ENCODE data around the gene GRID2. TPM values are rescaled to one million over a fixed set of nuclear protein-coding genes. Genes with fewer than 3 reads are reported as not detected.

GRID2 gene
- polyA plus RNA-seq, 1 experiment = not detected

DNA sequence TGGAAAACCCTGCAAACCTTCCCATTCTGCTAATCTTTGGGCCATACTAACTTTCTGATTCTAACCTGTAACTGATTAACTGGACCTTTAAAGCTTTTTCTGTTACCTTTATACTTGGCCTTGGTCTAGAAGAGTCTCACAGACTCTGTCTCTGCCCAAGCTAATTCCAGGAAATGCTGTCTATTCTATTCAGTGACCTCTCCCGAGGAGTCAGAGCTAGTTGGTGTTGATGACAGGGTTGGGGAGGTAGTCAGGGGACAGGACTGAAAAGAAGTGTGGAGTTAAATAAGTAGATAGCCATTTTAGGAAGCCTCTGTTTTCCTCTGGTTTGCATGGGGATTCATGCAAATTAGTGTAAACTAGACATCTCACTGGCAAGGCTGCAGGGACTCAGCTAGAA is 429.5 kb downstream of the GRID2 start:
- H3K27me3 ChIP-seq (ENCODE audit: control insufficient read depth, insufficient read depth, low read length) = no peaks in the 10 kb centered on the region
- CTCF ChIA-PET = no interaction called here
- POLR2A ChIA-PET = no interaction called here
- TF ChIP-seq CTCF (IDR thresholded peaks at IDR 0.05; ENCODE audit: low read depth, low read length) = no peak
- no peak overlapping the region for H3K27ac ChIP-seq (ENCODE audit: low read depth, low read length)
- no peak overlapping the region for H3K4me3 ChIP-seq (ENCODE audit: low read depth, low read length)
- DNase-seq (ENCODE audit: low read depth, low spot score) = no peak
- H3K9me3 ChIP-seq (ENCODE audit: control insufficient read depth, insufficient read depth, low read length) = no peaks in the 10 kb centered on the region

- no peaks in the 10 kb centered on the region for H3K9me3 ChIP-seq (ENCODE audit: control insufficient read depth, insufficient read depth, low read length)
- no peak overlapping the region for H3K27ac ChIP-seq (ENCODE audit: low read depth, low read length)
- ChIA-PET POLR2A (no interaction called here), CTCF (interaction anchor here (0.6 kb wide), 1 partner anchor 16 kb away, joined by 3 read pairs; no protein-coding TSS in a partner anchor)
- H3K4me3 ChIP-seq (ENCODE audit: low read depth, low read length) = no peak overlapping the region
- TF ChIP-seq CTCF (IDR thresholded peaks at IDR 0.05; ENCODE audit: low read depth, low read length) = no peak
- DNase-seq (ENCODE audit: low read depth, low spot score) = no peak
- H3K27me3 ChIP-seq (ENCODE audit: control insufficient read depth, insufficient read depth, low read length) = no peaks in the 10 kb centered on the region
These were observed 431.4 kb downstream of the GRID2 start for GRCh38 chr4:92735025-92735665.

DNA sequence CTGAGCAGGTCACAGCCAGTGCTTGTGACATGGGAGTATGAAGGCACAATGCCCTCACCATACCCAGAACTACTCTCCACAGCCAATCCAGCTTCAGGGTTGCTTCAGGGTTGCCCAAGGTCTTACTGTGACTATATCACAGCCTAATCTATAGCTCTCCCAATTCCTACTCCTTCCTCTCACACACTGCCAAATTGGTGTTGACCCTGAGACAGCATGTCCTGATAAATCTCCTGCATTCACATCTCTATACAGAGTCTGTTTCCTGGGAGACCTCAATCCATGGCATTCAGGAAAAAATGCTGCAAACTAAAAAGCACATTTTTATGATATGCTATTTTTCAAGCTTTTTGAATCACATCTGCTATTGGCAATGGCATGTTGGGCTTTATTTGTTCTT is 456.7 kb downstream of the GRID2 start:
- no peak for DNase-seq (ENCODE audit: low read depth, low spot score)
- POLR2A ChIA-PET = no interaction called here
- no peaks in the 10 kb centered on the region for H3K27me3 ChIP-seq (ENCODE audit: control insufficient read depth, insufficient read depth, low read length)
- no peaks in the 10 kb centered on the region for H3K9me3 ChIP-seq (ENCODE audit: control insufficient read depth, insufficient read depth, low read length)
- CTCF ChIA-PET = no interaction called here
- no peak overlapping the region for H3K27ac ChIP-seq (ENCODE audit: low read depth, low read length)
- no peak overlapping the region for H3K4me3 ChIP-seq (ENCODE audit: low read depth, low read length)
- TF ChIP-seq CTCF (IDR thresholded peaks at IDR 0.05; ENCODE audit: low read depth, low read length) = no peak

GRCh38 chr4:92776080-92776479 is 472.3 kb downstream of the GRID2 start:
- no peaks in the 10 kb centered on the region for H3K9me3 ChIP-seq (ENCODE audit: control insufficient read depth, insufficient read depth, low read length)
- TF ChIP-seq CTCF (IDR thresholded peaks at IDR 0.05; ENCODE audit: low read depth, low read length) = no peak
- no peaks in the 10 kb centered on the region for H3K27me3 ChIP-seq (ENCODE audit: control insufficient read depth, insufficient read depth, low read length)
- ChIA-PET POLR2A (no interaction called here), CTCF (no interaction called here)
- no peak for DNase-seq (ENCODE audit: low read depth, low spot score)
- H3K27ac ChIP-seq (ENCODE audit: low read depth, low read length) = no peak overlapping the region
- H3K4me3 ChIP-seq (ENCODE audit: low read depth, low read length) = no peak overlapping the region

DNA sequence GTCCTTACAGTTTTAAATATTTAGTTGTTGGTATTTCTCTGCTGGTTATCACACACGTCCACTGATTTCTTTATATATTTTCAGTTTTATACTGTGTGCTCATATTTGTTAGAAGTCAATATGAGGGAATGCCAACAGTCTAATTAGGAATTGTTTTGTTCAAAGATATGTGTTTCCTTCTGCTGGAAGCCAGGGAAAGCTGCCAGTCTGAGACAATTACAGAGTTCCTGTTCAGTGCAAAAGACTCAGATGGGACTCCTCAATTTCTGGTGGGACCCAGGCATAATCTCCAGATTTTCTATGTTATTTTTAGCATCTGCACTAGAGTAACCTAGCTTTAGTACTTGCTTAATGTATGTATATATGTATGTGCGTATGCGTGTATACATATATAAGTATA is 486.0 kb downstream of the GRID2 start:
- no peak overlapping the region for H3K27ac ChIP-seq (ENCODE audit: low read depth, low read length)
- no peaks in the 10 kb centered on the region for H3K9me3 ChIP-seq (ENCODE audit: control insufficient read depth, insufficient read depth, low read length)
- no peak overlapping the region for H3K4me3 ChIP-seq (ENCODE audit: low read depth, low read length)
- no peaks in the 10 kb centered on the region for H3K27me3 ChIP-seq (ENCODE audit: control insufficient read depth, insufficient read depth, low read length)
- POLR2A ChIA-PET = no interaction called here
- CTCF ChIA-PET = no interaction called here
- no peak for TF ChIP-seq CTCF (IDR thresholded peaks at IDR 0.05; ENCODE audit: low read depth, low read length)
- no peak for DNase-seq (ENCODE audit: low read depth, low spot score)

Data from AG04450 (cell line).